ENCODE results near the gene TEFM. TPM values are rescaled to one million over a fixed set of nuclear protein-coding genes. Genes with fewer than 3 reads are reported as not detected.
A peak's percentile ranks its signal among the peaks of the same experiment; 100 is the strongest.

TEFM gene
- total RNA-seq, 4 donors from 2014 or later: 4.7 to 11.0 (median 6.3) TPM

- 86% methylated on average over 3 of the region's 3 CpGs for WGBS
- no peak for TF ChIP-seq EP300 (IDR thresholded peaks at IDR 0.05)
- TF ChIP-seq POLR2AphosphoS5 (IDR thresholded peaks at IDR 0.05): no peak
- no peak for TF ChIP-seq CTCF (IDR thresholded peaks at IDR 0.05)
- TF ChIP-seq POLR2A (IDR thresholded peaks at IDR 0.05): no peak
- no peak overlapping the region for H3K27ac ChIP-seq
- H3K36me3 ChIP-seq: no peaks in the 10 kb centered on the region
- no peaks in the 10 kb centered on the region for H3K9me3 ChIP-seq
- DNase-seq (ENCODE audit: low spot score in 2 of 2): no peak
- H3K4me1 ChIP-seq: peaks cover 20% of the 10 kb centered on the region
- no peaks in the 10 kb centered on the region for H3K27me3 ChIP-seq
- H3K4me3 ChIP-seq: no peak overlapping the region
Observed at GRCh38 chr17:30908717-30909420, 2.8 kb upstream of the TEFM start.

GRCh38 chr17:30905742-30906100 lies 317 bp downstream of the TEFM start:
- TF ChIP-seq POLR2AphosphoS5 (IDR thresholded peaks at IDR 0.05) (no peak), POLR2A (IDR thresholded peaks at IDR 0.05) (no peak), EP300 (IDR thresholded peaks at IDR 0.05) (no peak), CTCF (IDR thresholded peaks at IDR 0.05) (no peak)
- 0% methylated on average over 11 of the region's 11 CpGs for WGBS
- H3K4me3 ChIP-seq: peak overlapping the region; percentile 88
- H3K36me3 ChIP-seq: peaks cover 18% of the 10 kb centered on the region
- no peaks in the 10 kb centered on the region for H3K9me3 ChIP-seq
- H3K4me1 ChIP-seq: peaks cover 20% of the 10 kb centered on the region
- no peaks in the 10 kb centered on the region for H3K27me3 ChIP-seq
- peak overlapping the region; percentile 91 for H3K27ac ChIP-seq
- no peak for DNase-seq (ENCODE audit: low spot score in 2 of 2)

- no peak for DNase-seq (ENCODE audit: low spot score in 2 of 2)
- no peak for TF ChIP-seq EP300 (IDR thresholded peaks at IDR 0.05)
- TF ChIP-seq POLR2A (IDR thresholded peaks at IDR 0.05): no peak
- TF ChIP-seq POLR2AphosphoS5 (IDR thresholded peaks at IDR 0.05): no peak
- TF ChIP-seq CTCF (IDR thresholded peaks at IDR 0.05): no peak
- no peaks in the 10 kb centered on the region for H3K27me3 ChIP-seq
- no peak overlapping the region for H3K4me3 ChIP-seq
- no peaks in the 10 kb centered on the region for H3K9me3 ChIP-seq
- H3K27ac ChIP-seq: no peak overlapping the region
- no peaks in the 10 kb centered on the region for H3K4me1 ChIP-seq
- H3K36me3 ChIP-seq: peaks cover 51% of the 10 kb centered on the region
- WGBS: 86% methylated on average over 5 of the region's 5 CpGs
Observed at GRCh38 chr17:30897311-30897710, 8.7 kb downstream of the TEFM start.

- no peak for DNase-seq (ENCODE audit: low spot score in 2 of 2)
- TF ChIP-seq CTCF (IDR thresholded peaks at IDR 0.05) (no peak), POLR2A (IDR thresholded peaks at IDR 0.05) (no peak), EP300 (IDR thresholded peaks at IDR 0.05) (no peak), POLR2AphosphoS5 (IDR thresholded peaks at IDR 0.05) (no peak)
- WGBS: 90% methylated on average over 3 of the region's 3 CpGs
- Histone ChIP-seq H3K4me3 (no peak overlapping the region), H3K9me3 (no peaks in the 10 kb centered on the region), H3K4me1 (no peaks in the 10 kb centered on the region), H3K36me3 (peaks cover 30% of the 10 kb centered on the region), H3K27me3 (no peaks in the 10 kb centered on the region), H3K27ac (no peak overlapping the region)
Observed at GRCh38 chr17:30894236-30894635, 11.8 kb downstream of the TEFM start.

GRCh38 chr17:30886187-30886586 lies 19.9 kb downstream of the TEFM start:
- 99% methylated on average over 5 of the region's 5 CpGs for WGBS
- H3K36me3 ChIP-seq: peaks cover 4% of the 10 kb centered on the region
- no peaks in the 10 kb centered on the region for H3K4me1 ChIP-seq
- no peak overlapping the region for H3K4me3 ChIP-seq
- no peak for TF ChIP-seq CTCF (IDR thresholded peaks at IDR 0.05)
- TF ChIP-seq EP300 (IDR thresholded peaks at IDR 0.05): no peak
- TF ChIP-seq POLR2A (IDR thresholded peaks at IDR 0.05): no peak
- no peak for TF ChIP-seq POLR2AphosphoS5 (IDR thresholded peaks at IDR 0.05)
- no peaks in the 10 kb centered on the region for H3K9me3 ChIP-seq
- no peaks in the 10 kb centered on the region for H3K27me3 ChIP-seq
- no peak overlapping the region for H3K27ac ChIP-seq
- no peak for DNase-seq (ENCODE audit: low spot score in 2 of 2)
